CD8-positive, alpha-beta memory T cell (primary cell): ENCODE data around the gene CMSS1. TPM values are rescaled to one million over a fixed set of nuclear protein-coding genes. Genes with fewer than 3 reads are reported as not detected.
A peak's percentile ranks its signal among the peaks of the same experiment; 100 is the strongest.

Source experiments
- CTCF ChIA-PET: fragments of 350-600 bp; sonication (Branson Sonifier 250); formaldehyde crosslinking; loops from one replicate; lab custom pipeline; 2021; ENCODE audit warnings: antibody characterized with exemption; lab: Charles Lee
- POLR2A ChIA-PET: fragments of 350-600 bp; sonication (Branson Sonifier 250); formaldehyde crosslinking; loops from one replicate; lab custom pipeline; 2021; ENCODE audit warnings: antibody characterized with exemption; lab: Charles Lee
- DNase-seq, 5 donors: peaks; one replicate each; pipeline versions ENCODE4 v3.0.0 to v3.0.0-alpha.2; 2020 to 2022; ENCODE audit warnings: mixed read lengths in 1 of 5
- H3K27ac ChIP-seq: one replicate; pipeline ENCODE4 v1.7.0; 2013; ENCODE audit warnings: low read depth, mild to moderate bottlenecking, low read length, moderate library complexity
- H3K27me3 ChIP-seq: 2 replicates; pipeline ENCODE4 v1.7.0; 2013; ENCODE audit warnings: low read length, mild to moderate bottlenecking; ENCODE audit not compliant: insufficient read depth, poor library complexity, severe bottlenecking
- H3K36me3 ChIP-seq: 2 replicates; pipeline ENCODE4 v1.7.0; 2013; ENCODE audit warnings: mild to moderate bottlenecking, low read length, moderate library complexity; ENCODE audit not compliant: insufficient read depth
- H3K4me1 ChIP-seq: 2 replicates; pipeline ENCODE4 v1.7.0; 2013; ENCODE audit warnings: mild to moderate bottlenecking, low read length, moderate library complexity; ENCODE audit not compliant: insufficient read depth
- H3K4me3 ChIP-seq: 2 replicates; pipeline ENCODE4 v1.7.0; 2013; ENCODE audit warnings: mild to moderate bottlenecking, low read length
- H3K9me3 ChIP-seq: 2 replicates; pipeline ENCODE4 v1.7.0; 2013; ENCODE audit warnings: mild to moderate bottlenecking, low read length
- H3K27ac Mint-ChIP-seq, 8 donors: one replicate each; pipeline ENCODE4 v1.8.0; 2020 to 2021; ENCODE audit warnings: mixed read lengths in 8 of 8, mild to moderate bottlenecking in 6 of 8, inconsistent platforms in 3 of 8, moderate library complexity in 3 of 8
- H3K27me3 Mint-ChIP-seq, 2 donors: one replicate each; pipeline ENCODE4 v1.8.0; 2020 to 2021; ENCODE audit warnings: mixed read lengths in 2 of 2, mild to moderate bottlenecking in 1 of 2, moderate library complexity in 1 of 2
- H3K36me3 Mint-ChIP-seq, 3 donors: one replicate each; pipeline ENCODE4 v1.8.0; 2020 to 2021; ENCODE audit warnings: mixed read lengths in 3 of 3, inconsistent platforms in 1 of 3, mild to moderate bottlenecking in 1 of 3
- H3K4me1 Mint-ChIP-seq, 3 donors: one replicate each; pipeline ENCODE4 v1.8.0; 2020 to 2021; ENCODE audit warnings: mixed read lengths in 3 of 3, inconsistent platforms in 1 of 3, mild to moderate bottlenecking in 1 of 3
- H3K4me3 Mint-ChIP-seq, 7 donors: one replicate each; pipeline ENCODE4 v1.8.0; 2020 to 2021; ENCODE audit warnings: mixed read lengths in 7 of 7, mild to moderate bottlenecking in 6 of 7, moderate library complexity in 4 of 7, inconsistent platforms in 2 of 7
- H3K9me3 Mint-ChIP-seq, 5 donors: one replicate each; pipeline ENCODE4 v1.8.0; 2020 to 2022; ENCODE audit warnings: mixed read lengths in 5 of 5, mild to moderate bottlenecking in 3 of 5, moderate library complexity in 2 of 5, inconsistent platforms in 1 of 5
- polyA plus RNA-seq: library from polyadenylated mRNA; unstranded; fragments of 300-500 nt; fragmentation: Illumina TruSeq; gene quantifications from one replicate; pipeline ENCODE4 v1.2.3, GENCODE V29; 2021
- total RNA-seq, 2 experiments: library from RNA; stranded (reverse); gene quantifications; one replicate each; pipeline ENCODE4 v1.2.3, GENCODE V29; 2021

Gene CMSS1
- total and polyA plus RNA-seq, 3 experiments from 2014 or later, result 16.8 to 143 (median 140) TPM

DNA sequence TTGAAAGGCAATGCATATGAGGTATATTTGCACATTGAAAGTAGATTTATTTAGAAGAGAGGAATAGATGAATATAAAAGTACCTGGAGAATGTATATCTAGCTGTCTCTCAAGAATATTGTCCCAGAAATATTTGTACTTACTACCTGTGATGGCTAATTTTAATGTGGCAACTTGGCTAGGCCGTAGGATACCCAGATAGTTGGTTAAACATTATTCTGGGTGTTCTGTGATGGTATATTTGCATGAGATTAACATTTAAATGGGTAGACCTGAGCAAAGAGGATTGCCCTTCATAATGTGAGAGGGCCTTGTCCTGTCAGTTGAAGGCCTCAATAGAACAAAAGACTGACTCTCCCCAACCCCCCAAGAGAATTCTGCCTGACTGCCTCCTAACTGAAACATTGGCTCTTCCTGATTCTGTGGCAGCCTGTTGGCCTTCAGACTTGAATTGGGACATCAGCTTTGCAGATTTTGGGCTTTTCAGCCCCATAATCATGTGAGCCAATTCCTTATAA, 366.0 kb downstream of the CMSS1 start:
- Mint-ChIP-seq H3K9me3 (peaks cover 6 to 24% (median 18%) of the 10 kb centered on the region in 5 donors), H3K4me3 (no peak overlapping the region), H3K27me3 (peaks cover 2 to 5% of the 10 kb centered on the region in 2 donors), H3K27ac (no peak overlapping the region), H3K36me3 (peaks cover 10 to 42% (median 15%) of the 10 kb centered on the region in 3 donors), H3K4me1 (no peaks in the 10 kb centered on the region)
- ChIA-PET POLR2A (no interaction called here), CTCF (no interaction called here)
- Histone ChIP-seq H3K4me1 (no peaks in the 10 kb centered on the region), H3K4me3 (no peak overlapping the region), H3K9me3 (no peaks in the 10 kb centered on the region), H3K27ac (no peak overlapping the region), H3K27me3 (no peaks in the 10 kb centered on the region), H3K36me3 (no peaks in the 10 kb centered on the region)
- no peak for DNase-seq

DNA sequence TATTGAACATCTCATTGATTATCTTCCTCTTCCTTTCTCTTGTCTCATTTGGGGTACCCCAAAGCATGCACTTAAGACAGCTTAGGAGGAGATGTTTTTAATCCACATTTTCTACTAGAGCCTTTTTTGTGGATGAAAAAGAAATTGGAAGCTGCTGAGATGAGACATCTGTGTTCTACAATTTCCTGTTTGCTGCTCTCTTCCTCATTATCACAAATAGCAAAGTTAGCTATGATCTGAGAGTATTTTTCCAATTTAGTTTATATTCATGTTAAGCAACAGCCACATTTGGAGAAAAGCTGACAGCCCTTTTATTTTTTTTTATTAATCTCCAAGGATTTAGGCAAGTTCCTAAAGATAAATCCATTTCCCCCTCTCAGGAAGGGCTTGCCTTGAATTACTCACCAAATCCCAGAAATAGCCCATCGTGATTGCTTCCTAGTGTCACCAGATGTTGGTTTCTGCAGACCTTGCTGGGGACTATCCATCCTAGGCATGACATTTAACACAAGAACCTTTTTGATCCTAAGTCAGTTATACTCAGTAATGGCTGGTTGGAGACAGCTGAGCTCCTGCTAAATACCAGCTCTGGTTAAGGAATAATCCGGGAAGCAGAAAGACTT, 367.4 kb downstream of the CMSS1 start:
- CTCF ChIA-PET, result no interaction called here
- Histone ChIP-seq H3K4me3 (no peak overlapping the region), H3K9me3 (no peaks in the 10 kb centered on the region), H3K4me1 (no peaks in the 10 kb centered on the region), H3K36me3 (no peaks in the 10 kb centered on the region), H3K27me3 (no peaks in the 10 kb centered on the region), H3K27ac (no peak overlapping the region)
- peaks cover 3 to 30% (median 5%) of the 10 kb centered on the region in 3 donors for H3K36me3 Mint-ChIP-seq
- peaks cover 0 to 14% (median 9%) of the 10 kb centered on the region in 5 donors for H3K9me3 Mint-ChIP-seq
- no peak for DNase-seq
- peaks cover 2 to 9% of the 10 kb centered on the region in 2 donors for H3K27me3 Mint-ChIP-seq
- no peaks in the 10 kb centered on the region for H3K4me1 Mint-ChIP-seq
- POLR2A ChIA-PET, result no interaction called here
- H3K4me3 Mint-ChIP-seq, result no peak overlapping the region
- H3K27ac Mint-ChIP-seq, result no peak overlapping the region

DNA sequence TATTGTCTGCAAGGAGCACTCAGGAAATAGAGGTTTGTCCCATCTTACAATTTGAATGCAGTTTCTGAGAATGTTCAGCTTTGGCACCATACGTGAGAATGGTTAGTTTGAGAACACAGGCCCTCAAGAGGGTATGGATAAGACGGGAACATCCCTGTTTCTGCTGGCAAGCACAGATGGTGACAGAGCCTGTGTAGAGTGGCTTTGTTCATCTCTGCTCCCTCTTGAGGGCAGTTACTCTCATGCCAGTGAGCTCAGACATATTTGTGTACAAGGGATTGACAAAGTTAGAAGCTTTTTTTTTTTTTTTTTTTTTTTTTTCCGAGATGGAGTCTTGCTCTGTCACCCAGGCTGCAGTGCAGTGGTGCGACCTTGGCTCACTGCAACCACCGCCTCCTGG, 368.2 kb downstream of the CMSS1 start:
- Histone ChIP-seq H3K27ac (no peak overlapping the region), H3K4me3 (no peak overlapping the region), H3K27me3 (no peaks in the 10 kb centered on the region), H3K36me3 (no peaks in the 10 kb centered on the region), H3K9me3 (no peaks in the 10 kb centered on the region), H3K4me1 (no peaks in the 10 kb centered on the region)
- H3K36me3 Mint-ChIP-seq, result peaks cover 0 to 22% (median 2%) of the 10 kb centered on the region in 3 donors
- H3K27ac Mint-ChIP-seq, result no peak overlapping the region
- no peak for DNase-seq
- ChIA-PET CTCF (interaction anchor here (1.5 kb wide), 1 partner anchor 10 kb away, joined by 4 read pairs; no protein-coding TSS in a partner anchor), POLR2A (no interaction called here)
- H3K27me3 Mint-ChIP-seq, result peaks cover 4 to 9% of the 10 kb centered on the region in 2 donors
- peaks cover 0 to 6% (median 2%) of the 10 kb centered on the region in 5 donors for H3K9me3 Mint-ChIP-seq
- H3K4me1 Mint-ChIP-seq, result no peaks in the 10 kb centered on the region
- no peak overlapping the region for H3K4me3 Mint-ChIP-seq

DNA sequence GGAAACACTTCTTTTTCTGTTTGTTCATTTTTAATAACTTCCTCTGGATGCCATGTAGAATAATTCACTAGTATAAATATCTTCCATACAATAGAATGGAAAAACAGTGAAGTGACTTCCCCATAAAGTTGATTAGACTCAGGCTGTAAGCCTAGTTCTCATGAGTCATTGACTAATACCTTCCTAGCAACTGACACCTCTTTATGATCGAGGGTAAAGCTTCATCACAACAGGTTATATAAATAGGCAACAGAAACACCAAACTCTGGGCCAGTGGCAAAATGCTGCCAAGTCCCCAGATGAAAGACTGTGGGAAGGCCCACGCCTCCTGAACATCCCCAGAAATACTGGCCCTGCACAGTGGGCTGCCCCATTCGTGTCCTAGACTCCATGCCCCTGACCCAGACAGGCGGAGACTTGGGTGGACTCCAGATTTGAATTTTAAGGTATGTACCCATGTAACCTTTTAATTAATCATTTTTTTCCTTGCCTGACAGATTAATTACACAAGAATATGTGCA, 371.8 kb downstream of the CMSS1 start:
- Mint-ChIP-seq H3K9me3 (peaks cover 0 to 4% (median 0%) of the 10 kb centered on the region in 5 donors), H3K4me1 (no peaks in the 10 kb centered on the region), H3K4me3 (no peak overlapping the region), H3K27me3 (peaks cover 5 to 9% of the 10 kb centered on the region in 2 donors), H3K27ac (no peak overlapping the region), H3K36me3 (peaks cover 0 to 12% (median 3%) of the 10 kb centered on the region in 3 donors)
- ChIA-PET POLR2A (no interaction called here), CTCF (no interaction called here)
- Histone ChIP-seq H3K4me1 (no peaks in the 10 kb centered on the region), H3K4me3 (no peak overlapping the region), H3K9me3 (no peaks in the 10 kb centered on the region), H3K27ac (no peak overlapping the region), H3K27me3 (no peaks in the 10 kb centered on the region), H3K36me3 (no peaks in the 10 kb centered on the region)
- DNase-seq, result no peak

DNA sequence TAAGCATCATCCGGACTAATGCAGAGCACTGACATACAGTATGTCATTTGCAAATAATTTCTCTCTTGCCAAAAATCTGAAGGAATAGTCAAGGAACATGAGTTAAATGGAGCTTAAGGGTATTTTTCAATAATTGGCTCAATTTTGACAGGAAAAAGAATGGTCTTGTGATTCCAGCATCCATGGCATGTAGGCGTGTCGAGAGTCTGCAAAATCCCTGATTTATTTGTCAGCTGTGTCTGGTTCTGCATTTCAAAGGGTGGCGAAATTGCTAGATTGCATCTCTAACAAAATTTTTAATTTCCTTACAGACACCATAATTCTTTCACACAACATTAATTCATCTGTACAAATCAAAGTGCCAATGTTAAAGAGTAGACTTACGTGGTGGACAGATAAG, 377.7 kb downstream of the CMSS1 start:
- H3K27ac ChIP-seq, result no peak overlapping the region
- H3K9me3 ChIP-seq, result no peaks in the 10 kb centered on the region
- Mint-ChIP-seq H3K27me3 (peaks cover 0 to 3% of the 10 kb centered on the region in 2 donors), H3K9me3 (no peaks in the 10 kb centered on the region), H3K27ac (no peak overlapping the region), H3K4me1 (no peaks in the 10 kb centered on the region), H3K4me3 (no peak overlapping the region), H3K36me3 (peaks cover 0 to 5% (median 0%) of the 10 kb centered on the region in 3 donors)
- no peaks in the 10 kb centered on the region for H3K36me3 ChIP-seq
- no peak overlapping the region for H3K4me3 ChIP-seq
- no peaks in the 10 kb centered on the region for H3K27me3 ChIP-seq
- ChIA-PET CTCF (no interaction called here), POLR2A (no interaction called here)
- H3K4me1 ChIP-seq, result no peaks in the 10 kb centered on the region
- no peak for DNase-seq

DNA sequence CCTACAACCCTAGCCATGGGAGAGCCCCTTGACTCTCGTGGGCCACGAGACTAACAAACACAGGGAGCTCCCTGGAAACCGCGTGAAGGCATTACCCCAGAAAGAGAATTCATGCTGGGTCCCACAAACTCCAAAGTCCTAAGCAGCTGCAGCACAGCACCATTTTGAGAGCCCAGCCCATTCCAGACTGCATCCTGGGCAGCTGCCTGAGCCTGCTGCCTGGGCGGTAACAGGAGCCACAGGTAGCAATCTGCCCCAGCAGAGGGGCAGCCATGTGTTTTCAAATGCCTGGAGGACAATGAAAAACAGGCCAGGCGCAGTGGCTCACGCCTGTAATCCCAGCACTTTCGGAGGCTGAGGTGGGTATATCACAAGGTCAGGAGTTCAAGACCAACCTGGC, 380.2 kb downstream of the CMSS1 start:
- Mint-ChIP-seq H3K36me3 (peaks cover 0 to 2% (median 0%) of the 10 kb centered on the region in 3 donors), H3K4me1 (no peaks in the 10 kb centered on the region), H3K9me3 (no peaks in the 10 kb centered on the region), H3K27ac (no peak overlapping the region), H3K4me3 (no peak overlapping the region), H3K27me3 (peaks cover 0 to 3% of the 10 kb centered on the region in 2 donors)
- POLR2A ChIA-PET, result no interaction called here
- H3K4me1 ChIP-seq, result no peaks in the 10 kb centered on the region
- no peaks in the 10 kb centered on the region for H3K36me3 ChIP-seq
- CTCF ChIA-PET, result no interaction called here
- no peak for DNase-seq
- no peak overlapping the region for H3K27ac ChIP-seq
- no peaks in the 10 kb centered on the region for H3K27me3 ChIP-seq
- no peak overlapping the region for H3K4me3 ChIP-seq
- no peaks in the 10 kb centered on the region for H3K9me3 ChIP-seq

DNA sequence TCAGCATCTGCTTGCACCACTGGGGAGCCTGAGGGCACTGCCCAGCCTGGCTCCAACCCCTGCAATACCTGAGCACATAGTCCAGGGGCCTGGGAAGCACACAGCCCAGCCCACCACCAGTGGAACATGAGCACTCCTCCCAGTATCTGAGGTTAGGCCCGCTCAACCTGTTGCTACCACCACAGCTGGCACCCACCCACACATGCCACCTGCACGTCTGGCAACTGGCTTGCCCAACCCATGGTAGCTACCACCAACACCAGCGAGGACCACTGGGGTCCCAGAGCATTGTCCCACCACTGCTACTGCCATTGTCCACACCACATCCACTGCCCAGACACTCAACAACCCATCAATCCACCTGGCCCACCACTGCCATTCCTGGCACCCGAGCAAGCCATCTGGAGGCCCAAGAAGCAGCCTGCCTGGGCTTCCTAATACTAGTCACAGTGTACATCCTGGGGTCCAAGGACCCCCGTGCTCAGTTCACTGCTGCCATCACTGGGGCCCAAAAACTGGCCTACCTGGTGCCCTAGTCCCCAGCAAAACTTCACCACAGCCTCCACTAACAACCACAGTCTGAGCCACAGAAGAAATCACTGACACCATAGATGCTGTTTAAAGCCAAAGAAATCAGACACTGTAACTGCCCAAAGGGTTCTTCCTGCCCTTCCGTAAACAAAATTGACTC, 381.1 kb downstream of the CMSS1 start:
- CTCF ChIA-PET, result no interaction called here

DNA sequence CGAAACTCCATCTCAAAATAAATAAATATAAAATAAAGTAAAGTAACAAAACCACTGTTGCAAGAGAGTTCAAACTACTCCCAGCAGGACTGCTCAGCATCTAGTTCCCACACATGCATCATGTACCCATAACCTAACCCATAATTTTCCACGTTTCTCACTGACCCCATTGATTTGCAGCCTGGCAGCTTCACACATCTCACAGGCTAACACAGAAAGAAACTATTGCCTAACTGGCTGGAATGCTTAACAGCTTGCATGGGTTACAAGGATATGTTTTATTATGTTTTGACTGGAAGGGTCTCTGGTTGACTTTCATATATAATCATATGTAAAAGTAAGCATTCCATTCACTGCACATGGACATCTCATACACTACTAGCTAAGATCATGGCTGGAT, 387.5 kb downstream of the CMSS1 start:
- no peaks in the 10 kb centered on the region for H3K36me3 Mint-ChIP-seq
- no peaks in the 10 kb centered on the region for H3K9me3 ChIP-seq
- no peaks in the 10 kb centered on the region for H3K9me3 Mint-ChIP-seq
- H3K36me3 ChIP-seq, result no peaks in the 10 kb centered on the region
- H3K27ac Mint-ChIP-seq, result no peak overlapping the region
- no peak overlapping the region for H3K4me3 Mint-ChIP-seq
- H3K4me3 ChIP-seq, result no peak overlapping the region
- H3K27me3 Mint-ChIP-seq, result peaks cover 2 to 3% of the 10 kb centered on the region in 2 donors
- no peak for DNase-seq
- CTCF ChIA-PET, result no interaction called here
- POLR2A ChIA-PET, result no interaction called here
- no peaks in the 10 kb centered on the region for H3K27me3 ChIP-seq
- peaks cover 5% of the 10 kb centered on the region for H3K4me1 ChIP-seq
- peaks cover 9 to 17% (median 10%) of the 10 kb centered on the region in 3 donors for H3K4me1 Mint-ChIP-seq
- no peak overlapping the region for H3K27ac ChIP-seq

More for the DNA sequence above, 381.1 kb downstream of the CMSS1 start:
- Histone ChIP-seq H3K36me3 (no peaks in the 10 kb centered on the region), H3K4me1 (no peaks in the 10 kb centered on the region), H3K27ac (no peak overlapping the region), H3K9me3 (no peaks in the 10 kb centered on the region), H3K27me3 (no peaks in the 10 kb centered on the region), H3K4me3 (no peak overlapping the region)
- Mint-ChIP-seq H3K36me3 (peaks cover 0 to 2% (median 0%) of the 10 kb centered on the region in 3 donors), H3K27me3 (peaks cover 2 to 3% of the 10 kb centered on the region in 2 donors), H3K4me1 (no peaks in the 10 kb centered on the region), H3K9me3 (no peaks in the 10 kb centered on the region), H3K4me3 (no peak overlapping the region), H3K27ac (peak overlapping the region in 1 of 8 donors; percentile 78)
- POLR2A ChIA-PET, result no interaction called here
- DNase-seq, result no peak
